HG03196 (cell line): ENCODE measurements around the gene PPP1R2B.
A peak's percentile ranks its signal among the peaks of the same experiment; 100 is the strongest.
"Not testable (repeated sequence)": the region's sequence is repeated elsewhere in the genome, so short reads cannot be mapped to it uniquely, and the experiment has no call there.

Source experiments
- ATAC-seq: cut with Tn5 transposase; IDR thresholded peaks from one replicate; pipeline ENCODE4 v1.9.1; 2021; ENCODE audit not compliant: unreplicated experiment

PPP1R2B gene

GRCh38 chr5:156850206-156850751 is at the start of gene PPP1R2B:
Gene PPP1R2B, plus strand, starts transcription at chr5:156850295. Its CDS starts 268 bp downstream, at chr5:156850563.
- no peak for ATAC-seq

- ATAC-seq, result no peak
Measured at GRCh38 chr5:156800929-156801328, 49.2 kb upstream of the PPP1R2B start.

- no peak for ATAC-seq
Measured at GRCh38 chr5:156802501-156802900, 47.6 kb upstream of the PPP1R2B start.

- no peak for ATAC-seq
Measured at GRCh38 chr5:156803404-156803803, 46.7 kb upstream of the PPP1R2B start.

- ATAC-seq, result no peak
Measured at GRCh38 chr5:156812959-156813358, 37.1 kb upstream of the PPP1R2B start.

- ATAC-seq, result peak; percentile 58
Measured at GRCh38 chr5:156815988-156816599, 34.0 kb upstream of the PPP1R2B start.

- no peak for ATAC-seq
Measured at GRCh38 chr5:156819537-156819936, 30.6 kb upstream of the PPP1R2B start.

- ATAC-seq, result no peak
Measured at GRCh38 chr5:156819967-156820581, 30.0 kb upstream of the PPP1R2B start.

- ATAC-seq, result no peak
Measured at GRCh38 chr5:156824241-156824640, 25.9 kb upstream of the PPP1R2B start.

- no peak for ATAC-seq
Measured at GRCh38 chr5:156824800-156825199, 25.3 kb upstream of the PPP1R2B start.

- no peak for ATAC-seq
Measured at GRCh38 chr5:156825688-156826087, 24.4 kb upstream of the PPP1R2B start.

- peak; percentile 69 for ATAC-seq
Measured at GRCh38 chr5:156826150-156826549, 23.9 kb upstream of the PPP1R2B start.

GRCh38 chr5:156834916-156835315 is 15.2 kb upstream of the PPP1R2B start:
- no peak for ATAC-seq

- no peak for ATAC-seq
Measured at GRCh38 chr5:156835905-156836304, 14.2 kb upstream of the PPP1R2B start.

- no peak for ATAC-seq
Measured at GRCh38 chr5:156836846-156837245, 13.2 kb upstream of the PPP1R2B start.

- ATAC-seq, result no peak
Measured at GRCh38 chr5:156838961-156839360, 11.1 kb upstream of the PPP1R2B start.

GRCh38 chr5:156841737-156842136 is 8.4 kb upstream of the PPP1R2B start:
- ATAC-seq, result no peak

- no peak for ATAC-seq
Measured at GRCh38 chr5:156846914-156847313, 3.2 kb upstream of the PPP1R2B start.

- not testable (repeated sequence) for ATAC-seq
Measured at GRCh38 chr5:156848447-156848846, 1.6 kb upstream of the PPP1R2B start.

- ATAC-seq, result no peak
Measured at GRCh38 chr5:156851880-156852279, 1.8 kb downstream of the PPP1R2B start.

GRCh38 chr5:156853055-156853454 is 3.0 kb downstream of the PPP1R2B start:
- not testable (repeated sequence) for ATAC-seq

- no peak for ATAC-seq
Measured at GRCh38 chr5:156865427-156865826, 15.3 kb downstream of the PPP1R2B start.

- ATAC-seq, result no peak
Measured at GRCh38 chr5:156870498-156870839, 20.4 kb downstream of the PPP1R2B start.
